HG02798 (cell line): ENCODE measurements around the gene METTL26.
"Not testable (repeated sequence)": the region's sequence is repeated elsewhere in the genome, so short reads cannot be mapped to it uniquely, and the experiment has no call there.

Experiments
- ATAC-seq: cut with Tn5 transposase; IDR thresholded peaks from one replicate; pipeline ENCODE4 v1.9.1; 2021; ENCODE audit warnings: mild to moderate bottlenecking; ENCODE audit not compliant: unreplicated experiment, poor library complexity

METTL26 gene

GRCh38 chr16:606656-607307 lies 29.3 kb downstream of the METTL26 start:
- ATAC-seq = no peak

- ATAC-seq = no peak
Measured at GRCh38 chr16:603933-604332, 32.2 kb downstream of the METTL26 start.

- no peak for ATAC-seq
Measured at GRCh38 chr16:600781-601180, 35.3 kb downstream of the METTL26 start.

- ATAC-seq = no peak
Measured at GRCh38 chr16:598823-599739, 37.0 kb downstream of the METTL26 start.

- not testable (repeated sequence) for ATAC-seq
Measured at GRCh38 chr16:597655-598054, 38.5 kb downstream of the METTL26 start.

GRCh38 chr16:596736-597060 lies 39.4 kb downstream of the METTL26 start:
- no peak for ATAC-seq

- no peak for ATAC-seq
Measured at GRCh38 chr16:595942-596735, 40.0 kb downstream of the METTL26 start.

- ATAC-seq = no peak
Measured at GRCh38 chr16:595094-595528, 41.0 kb downstream of the METTL26 start.

GRCh38 chr16:593807-594206 lies 42.3 kb downstream of the METTL26 start:
- no peak for ATAC-seq

GRCh38 chr16:593406-593805 lies 42.7 kb downstream of the METTL26 start:
- ATAC-seq = no peak

- no peak for ATAC-seq
Measured at GRCh38 chr16:592518-593306, 43.4 kb downstream of the METTL26 start.

- no peak for ATAC-seq
Measured at GRCh38 chr16:591892-592517, 44.1 kb downstream of the METTL26 start.

GRCh38 chr16:591231-591630 lies 44.9 kb downstream of the METTL26 start:
- no peak for ATAC-seq

- ATAC-seq = no peak
Measured at GRCh38 chr16:590815-591200, 45.3 kb downstream of the METTL26 start.

- ATAC-seq = no peak
Measured at GRCh38 chr16:590188-590814, 45.8 kb downstream of the METTL26 start.

- peak; percentile 82 for ATAC-seq
Measured at GRCh38 chr16:589658-590187, 46.4 kb downstream of the METTL26 start, which contains the start of gene RAB40C. RAB40C (plus strand) TSS chr16:590066; CDS start chr16:590292, 226 bp downstream.

- peak; percentile 74 for ATAC-seq
Measured at GRCh38 chr16:588889-589657, 47.0 kb downstream of the METTL26 start.

GRCh38 chr16:588639-588888 lies 47.5 kb downstream of the METTL26 start:
- no peak for ATAC-seq
